Iris pigment epithelial cell (primary cell): ENCODE data around the gene AGAP1.

Experiments
- DNase-seq: peaks from one replicate; pipeline ENCODE4 v3.0.0-alpha.2; 2011; ENCODE audit warnings: low read depth

The AGAP1 gene

GRCh38 chr2:235769046-235769445 is 275.2 kb downstream of the AGAP1 start:
- no peak for DNase-seq

- DNase-seq, result no peak
These were observed 277.3 kb downstream of the AGAP1 start for GRCh38 chr2:235770909-235771820.

GRCh38 chr2:235773188-235773928 is 279.5 kb downstream of the AGAP1 start:
- DNase-seq, result no peak

DNA sequence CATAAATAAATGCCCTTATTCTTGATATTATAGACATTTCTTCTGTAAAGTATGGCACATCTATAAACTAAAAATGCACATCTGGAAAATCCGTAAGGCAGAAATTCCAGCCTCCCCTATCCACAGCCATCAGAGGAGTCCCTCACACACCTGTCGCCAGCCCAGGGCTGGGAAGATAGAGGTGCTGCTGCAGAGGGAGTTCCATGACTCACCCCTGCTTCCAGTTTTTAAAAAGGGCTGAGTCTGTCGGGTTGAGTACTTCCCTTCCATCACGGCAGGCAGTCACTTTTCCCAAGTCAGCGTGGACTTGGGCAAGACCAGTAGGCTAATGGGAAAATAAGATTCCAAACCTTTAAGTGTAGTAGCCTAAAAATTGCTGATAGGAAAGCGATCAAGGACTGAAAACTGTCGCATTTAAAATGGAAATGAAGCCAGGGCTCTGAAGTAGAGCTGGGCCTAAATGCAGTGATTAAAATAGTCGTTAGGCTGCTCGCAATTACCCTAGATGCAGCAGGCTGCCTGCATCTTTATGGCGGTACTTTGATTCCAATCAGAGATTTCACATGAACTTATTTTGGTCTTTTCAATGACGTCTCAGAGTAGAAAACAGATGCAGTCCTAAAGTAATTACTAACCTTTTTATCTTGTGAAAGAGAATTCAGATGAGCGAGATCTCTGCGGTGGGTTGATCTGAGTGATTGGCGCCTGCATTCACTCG is 280.5 kb downstream of the AGAP1 start:
- no peak for DNase-seq

GRCh38 chr2:235776531-235776930 is 282.7 kb downstream of the AGAP1 start:
- DNase-seq, result no peak

GRCh38 chr2:235779444-235779896 is 285.6 kb downstream of the AGAP1 start:
- DNase-seq, result peak; percentile 66

- no peak for DNase-seq
These were observed 286.6 kb downstream of the AGAP1 start for GRCh38 chr2:235780401-235780800.

DNA sequence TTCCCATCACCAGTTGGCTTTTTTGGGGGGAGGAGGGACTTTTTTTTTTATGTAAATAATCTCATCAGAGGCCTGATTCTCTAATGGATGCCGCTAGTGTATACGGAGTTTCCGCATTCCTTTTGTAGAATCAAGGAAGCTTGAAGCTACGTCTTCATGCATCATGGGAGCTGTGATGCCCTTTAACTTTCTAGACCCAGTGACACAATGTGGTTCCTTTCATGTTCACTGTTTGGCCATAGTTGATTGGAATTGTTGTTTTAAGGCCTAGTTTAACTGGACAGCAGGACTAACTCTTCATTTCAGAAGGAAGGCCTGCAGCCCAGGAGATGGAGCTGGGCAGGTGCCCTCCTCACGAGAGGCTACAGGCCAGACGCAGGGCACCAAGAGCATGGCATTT is 287.9 kb downstream of the AGAP1 start:
- DNase-seq, result no peak

DNA sequence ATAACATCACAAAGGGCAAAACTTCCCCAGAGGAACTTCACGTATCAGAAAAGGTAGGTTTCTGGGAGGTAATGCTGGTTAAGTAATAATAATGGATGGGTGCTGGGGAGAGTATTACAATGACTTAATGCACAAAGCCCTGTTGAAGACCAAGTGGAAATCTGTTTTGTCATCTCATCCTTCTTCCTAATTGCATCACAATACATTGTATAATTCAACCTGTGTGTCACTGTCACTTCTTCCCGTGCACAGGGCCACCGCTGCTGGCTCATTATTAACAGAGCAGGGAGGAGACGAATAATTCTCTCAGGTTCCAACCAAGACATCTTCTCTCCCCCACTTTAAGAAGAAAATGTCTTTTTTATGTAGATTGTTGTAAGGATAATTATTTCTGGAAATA is 290.9 kb downstream of the AGAP1 start:
- no peak for DNase-seq

GRCh38 chr2:235789552-235789951 is 295.7 kb downstream of the AGAP1 start:
- DNase-seq, result no peak

GRCh38 chr2:235793163-235793752 is 299.4 kb downstream of the AGAP1 start:
- peak; percentile 15 for DNase-seq

DNA sequence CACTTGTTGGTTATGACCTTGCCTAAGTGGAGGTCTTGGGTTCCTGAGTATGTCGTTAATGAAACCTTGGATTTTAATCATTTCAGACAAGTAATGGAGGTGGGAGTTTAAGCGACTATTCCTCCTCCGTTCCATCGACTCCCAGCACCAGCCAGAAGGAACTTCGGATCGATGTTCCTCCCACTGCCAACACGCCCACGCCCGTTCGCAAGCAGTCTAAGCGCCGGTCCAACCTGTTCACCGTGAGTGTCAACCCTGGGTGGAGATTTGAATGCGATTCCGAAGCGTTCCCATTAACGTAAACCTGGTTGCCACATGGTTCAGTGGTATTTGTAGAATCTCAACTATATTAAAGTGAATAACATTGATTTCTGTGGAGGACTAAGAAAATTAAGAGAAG is 305.4 kb downstream of the AGAP1 start:
- no peak for DNase-seq

DNA sequence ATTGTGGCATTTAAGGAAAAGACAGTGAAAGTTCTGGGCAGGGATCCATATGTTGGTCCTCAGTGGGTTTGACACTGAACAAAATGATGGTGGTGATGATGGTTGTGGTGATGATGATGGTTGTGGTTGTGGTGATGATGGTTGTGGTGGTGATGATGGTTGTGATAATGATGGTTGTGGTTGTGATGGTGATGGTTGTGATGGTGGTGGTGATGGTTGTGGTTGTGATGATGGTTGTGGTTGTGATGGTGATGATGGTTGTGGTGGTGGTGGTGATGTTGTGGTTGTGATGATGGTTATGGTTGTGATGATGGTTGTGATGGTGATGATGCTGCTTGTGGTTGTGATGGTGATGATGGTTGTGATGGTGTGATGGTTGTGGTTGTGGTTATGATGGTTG is 308.7 kb downstream of the AGAP1 start:
- no peak for DNase-seq

GRCh38 chr2:235803028-235803427 is 309.2 kb downstream of the AGAP1 start:
- DNase-seq, result peak; percentile 18

DNA sequence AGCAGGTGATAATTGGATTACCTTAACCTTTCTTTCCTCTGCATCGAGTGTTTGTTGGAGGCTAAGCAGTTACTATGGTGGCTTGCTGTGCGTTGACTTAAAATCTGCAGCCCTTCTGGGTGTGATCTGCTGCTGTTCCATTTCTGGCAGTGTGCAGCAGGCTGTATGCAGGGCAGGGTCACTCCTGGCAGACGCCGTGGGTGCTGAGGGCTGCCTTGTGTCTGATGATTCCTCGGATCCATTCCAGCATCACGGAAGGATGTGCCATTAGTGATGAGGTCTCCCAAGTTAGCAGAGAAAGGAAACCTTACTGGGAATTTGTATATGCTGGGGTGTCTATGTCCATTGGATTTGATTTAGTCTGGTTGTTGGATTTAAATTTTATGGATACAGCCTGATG is 310.8 kb downstream of the AGAP1 start:
- no peak for DNase-seq

DNA sequence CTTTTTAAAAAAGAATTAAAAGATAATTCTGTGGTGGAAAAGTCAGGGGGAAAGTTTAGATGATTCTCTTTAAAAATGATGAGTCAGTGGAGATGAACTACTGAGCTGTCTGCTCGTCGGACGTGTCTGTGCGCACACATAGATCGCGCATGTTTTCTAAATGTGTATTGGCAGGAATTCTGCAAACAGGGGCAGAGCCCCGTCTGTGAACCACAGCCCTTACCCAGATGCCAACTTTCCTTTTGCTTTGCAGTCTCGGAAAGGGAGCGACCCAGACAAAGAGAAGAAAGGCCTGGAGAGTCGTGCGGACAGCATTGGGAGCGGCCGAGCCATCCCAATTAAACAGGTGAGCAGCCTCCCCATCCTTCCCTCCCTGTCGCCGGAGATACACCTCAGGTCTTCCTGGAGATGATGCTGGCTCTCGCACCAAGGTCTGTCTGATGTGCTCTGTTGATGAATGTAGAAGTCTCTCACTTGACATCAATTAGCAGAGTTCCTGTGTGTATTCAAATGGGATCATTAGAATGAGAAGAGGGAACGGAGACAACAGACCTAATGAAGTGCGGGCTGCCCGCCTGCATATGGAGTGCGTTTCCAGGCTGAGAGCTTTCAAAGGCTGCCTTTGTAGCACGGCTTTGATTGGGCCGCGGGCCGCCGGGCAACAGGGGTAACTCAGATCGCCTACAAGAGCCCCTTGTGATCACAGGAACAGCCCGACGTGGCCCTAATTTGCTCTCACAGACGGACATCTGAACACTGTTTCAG is 313.3 kb downstream of the AGAP1 start:
- DNase-seq, result no peak

DNA sequence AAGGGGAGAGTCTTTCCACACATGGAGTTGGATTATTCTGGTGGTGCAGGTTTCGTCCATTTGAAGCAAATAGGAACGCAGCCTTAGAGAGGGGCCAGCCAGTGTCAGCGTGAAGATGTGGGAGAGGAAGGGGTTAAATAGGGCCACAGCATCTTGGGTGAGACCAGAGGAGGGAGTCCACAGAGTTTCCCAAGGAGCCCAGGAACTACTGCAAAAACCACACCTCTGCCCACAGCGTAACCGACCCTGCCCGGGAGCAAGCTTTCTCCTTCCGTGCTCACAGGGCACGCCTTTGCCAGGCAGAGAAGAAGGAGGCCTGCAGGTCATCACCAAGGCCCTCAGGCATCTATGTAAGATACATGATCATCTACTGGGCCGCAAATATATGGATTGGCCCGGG is 314.5 kb downstream of the AGAP1 start:
- DNase-seq, result no peak

DNA sequence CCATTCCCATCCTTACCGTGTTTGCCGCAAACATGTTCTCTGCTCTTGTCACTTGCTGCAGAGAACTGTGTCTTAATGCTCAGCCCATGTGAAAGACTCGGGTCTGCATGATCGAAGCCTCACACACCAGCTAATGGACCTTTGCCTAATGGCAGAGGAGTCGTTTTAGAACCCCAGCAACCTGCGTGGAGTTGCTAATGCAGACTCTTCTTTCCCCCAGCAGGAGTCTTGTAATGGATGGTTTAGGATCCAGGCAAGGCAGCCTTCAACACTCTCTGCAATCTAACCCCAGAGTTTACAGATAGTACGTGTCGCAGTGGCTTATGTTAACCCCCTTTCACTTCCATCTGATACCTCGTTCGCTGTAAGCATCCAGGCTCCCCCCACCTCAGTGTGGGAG is 316.4 kb downstream of the AGAP1 start:
- no peak for DNase-seq

DNA sequence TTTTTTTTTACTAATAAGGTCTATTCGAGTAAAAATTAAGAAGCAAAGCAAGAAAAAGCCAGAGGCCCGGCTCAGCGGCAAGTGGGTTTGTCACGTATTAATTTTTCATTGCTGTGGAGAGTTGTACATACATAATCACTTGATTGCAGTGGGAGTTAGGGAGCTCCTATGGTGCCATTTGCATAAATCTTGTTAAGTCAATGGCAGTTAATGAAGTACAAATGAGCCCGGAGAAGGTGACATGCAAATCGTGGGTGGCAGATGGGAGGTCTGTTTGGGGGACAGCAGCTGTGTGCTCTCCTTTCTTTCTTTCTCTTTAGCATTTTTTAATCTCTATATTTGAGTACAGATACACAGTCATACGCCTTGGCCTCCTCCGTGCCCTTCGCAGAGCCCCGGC is 317.0 kb downstream of the AGAP1 start:
- DNase-seq, result no peak

DNA sequence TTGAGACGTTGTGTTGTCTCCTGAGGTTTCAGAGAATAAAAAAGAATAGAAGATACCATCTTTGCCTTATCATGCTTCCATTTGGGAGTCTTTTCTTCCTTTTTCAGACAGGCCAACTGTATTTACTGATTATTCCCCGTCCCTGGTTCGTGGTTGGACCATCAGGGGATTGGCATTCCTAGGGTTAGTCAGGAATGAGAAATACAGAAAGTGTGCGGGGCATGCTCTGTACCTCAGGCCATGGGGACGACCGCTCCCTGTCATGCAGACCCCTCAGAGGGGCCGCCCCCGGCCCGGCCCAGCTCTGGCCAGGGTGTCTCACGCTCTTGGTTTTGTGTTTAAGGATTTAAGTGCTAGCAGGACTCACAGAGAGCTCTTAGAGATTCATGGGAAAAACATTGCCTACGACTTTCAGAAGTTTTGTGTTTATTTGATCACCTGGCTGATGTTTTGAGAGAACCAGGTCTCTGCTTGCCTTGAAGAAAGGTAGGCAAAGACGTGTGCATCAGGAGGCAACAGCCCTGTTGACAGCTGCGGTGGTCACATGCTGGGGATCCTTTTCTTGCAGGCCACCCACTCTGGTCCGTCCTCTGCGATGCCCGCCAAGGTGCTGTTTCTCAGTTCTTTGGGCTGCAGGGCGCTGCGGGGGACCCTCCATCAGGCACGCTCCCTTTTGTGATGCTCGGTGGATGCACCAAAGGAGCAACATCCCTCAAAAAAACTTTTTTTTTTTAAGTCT is 317.8 kb downstream of the AGAP1 start:
- DNase-seq, result no peak

- no peak for DNase-seq
These were observed 318.4 kb downstream of the AGAP1 start for GRCh38 chr2:235812185-235812665.
